Prostate gland (tissue), 2 donors: ENCODE results near the gene BCLAF3. TPM values are rescaled to one million over a fixed set of nuclear protein-coding genes. Genes with fewer than 3 reads are reported as not detected.
A peak's percentile ranks its signal among the peaks of the same experiment; 100 is the strongest.

Source experiments
- DNase-seq: peaks from one replicate; pipeline ENCODE4 v3.0.0-alpha.2; 2019; ENCODE audit warnings: low spot score
- H3K27ac ChIP-seq, 2 donors: fragments of 200-600 bp; sonication (generic); 2 replicates each; pipeline ENCODE4 v1.5.1; 2017 to 2019
- H3K27me3 ChIP-seq: fragments of 200-600 bp; sonication (generic); replicated peaks from 2 replicates; pipeline ENCODE4 v1.5.1; 2019; ENCODE audit not compliant: insufficient read depth
- H3K36me3 ChIP-seq, 2 donors: fragments of 200-600 bp; sonication (generic); 1 replicate in 1 of 2; 2 replicates in 1 of 2; pipeline versions ENCODE4 v1.5.1 to v1.8.1; 2017 to 2019
- H3K4me1 ChIP-seq: fragments of 200-600 bp; sonication (generic); replicated peaks from 2 replicates; pipeline ENCODE4 v1.5.1; 2019
- H3K4me3 ChIP-seq, 2 donors: fragments of 200-600 bp; sonication (generic); 2 replicates each; pipeline ENCODE4 v1.5.1; 2017 to 2019
- H3K9me3 ChIP-seq: fragments of 200-600 bp; sonication (generic); 2 replicates; pipeline ENCODE4 v1.5.1; 2017
- POLR2A ChIP-seq: fragments of 450-650 bp; IDR thresholded peaks from one replicate; pipeline ENCODE4 v1.6.1; 2016; ENCODE audit warnings: antibody characterized with exemption, mild to moderate bottlenecking
- POLR2AphosphoS5 ChIP-seq: sonication (generic); formaldehyde crosslinking; IDR thresholded peaks from one replicate; pipeline ENCODE4 v1.6.1; 2017; ENCODE audit warnings: antibody characterized with exemption
- WGBS: methylation state at CpG from one replicate; pipeline ENCODE4 v1.1.5; 2018; 5-methylcytosine and 5-hydroxymethylcytosine counted together
- intact Hi-C: fragments of 100-400 bp; cut with DNase I; formaldehyde crosslinking; loops from one replicate; pipeline ENCODE4 v1.14.2; 2022
- total RNA-seq, 2 donors: library from RNA; depleted of rRNA; stranded (reverse); fragments of >200 nt; gene quantifications; one replicate each; pipeline ENCODE4 v1.1.0, GENCODE V29; 2016
- TF ChIP-seq, protein P1 (sequence below), 4 experiments: fragments of 200-600 bp in 2 of 4; fragments of 450-650 bp in 2 of 4; sonication (generic) in 2 of 4; IDR thresholded peaks; 1 replicate in 3 of 4; 2 replicates in 1 of 4; pipeline ENCODE4 v1.5.1; 2016 to 2019; ENCODE audit warnings: antibody characterized with exemption in 4 of 4, mild to moderate bottlenecking in 2 of 4, moderate library complexity in 2 of 4

The BCLAF3 gene
- total RNA-seq, 2 donors from 2014 or later = 7.3 to 10.1 TPM

DNA sequence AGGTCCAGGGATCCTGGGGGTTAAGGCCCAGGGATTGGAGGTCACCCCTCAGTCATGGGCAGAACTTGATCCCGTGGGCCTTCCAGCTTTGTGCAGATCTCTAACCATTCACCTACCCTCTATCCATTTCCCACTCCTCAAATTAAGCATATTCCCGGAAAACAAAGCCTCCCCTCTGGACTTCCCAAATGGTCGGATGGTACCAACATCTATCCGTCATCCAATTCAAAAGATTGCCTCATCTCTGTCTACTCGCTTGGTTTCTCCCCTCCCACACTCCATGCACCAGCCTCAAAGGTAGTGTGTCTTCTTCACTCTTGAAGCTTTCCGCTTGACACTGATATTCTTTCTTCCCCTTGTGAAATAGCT lies 473 bp upstream of the BCLAF3 start:
- H3K9me3 ChIP-seq = no peaks in the 10 kb centered on the region
- no peaks in the 10 kb centered on the region for H3K36me3 ChIP-seq
- 44% methylated on average over 6 of the region's 6 CpGs for WGBS
- H3K4me3 ChIP-seq = peak overlapping the region; percentile 55 to 58
- peak overlapping the region; percentile 78 to 79 for H3K27ac ChIP-seq
- no peaks in the 10 kb centered on the region for H3K4me1 ChIP-seq
- no peak for TF ChIP-seq POLR2A
- TF ChIP-seq POLR2AphosphoS5 = no peak
- TF ChIP-seq, protein P1, sequence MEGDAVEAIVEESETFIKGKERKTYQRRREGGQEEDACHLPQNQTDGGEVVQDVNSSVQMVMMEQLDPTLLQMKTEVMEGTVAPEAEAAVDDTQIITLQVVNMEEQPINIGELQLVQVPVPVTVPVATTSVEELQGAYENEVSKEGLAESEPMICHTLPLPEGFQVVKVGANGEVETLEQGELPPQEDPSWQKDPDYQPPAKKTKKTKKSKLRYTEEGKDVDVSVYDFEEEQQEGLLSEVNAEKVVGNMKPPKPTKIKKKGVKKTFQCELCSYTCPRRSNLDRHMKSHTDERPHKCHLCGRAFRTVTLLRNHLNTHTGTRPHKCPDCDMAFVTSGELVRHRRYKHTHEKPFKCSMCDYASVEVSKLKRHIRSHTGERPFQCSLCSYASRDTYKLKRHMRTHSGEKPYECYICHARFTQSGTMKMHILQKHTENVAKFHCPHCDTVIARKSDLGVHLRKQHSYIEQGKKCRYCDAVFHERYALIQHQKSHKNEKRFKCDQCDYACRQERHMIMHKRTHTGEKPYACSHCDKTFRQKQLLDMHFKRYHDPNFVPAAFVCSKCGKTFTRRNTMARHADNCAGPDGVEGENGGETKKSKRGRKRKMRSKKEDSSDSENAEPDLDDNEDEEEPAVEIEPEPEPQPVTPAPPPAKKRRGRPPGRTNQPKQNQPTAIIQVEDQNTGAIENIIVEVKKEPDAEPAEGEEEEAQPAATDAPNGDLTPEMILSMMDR (IDR thresholded peaks at IDR 0.05) = no peak
- no peaks in the 10 kb centered on the region for H3K27me3 ChIP-seq
- no peak for DNase-seq
- intact Hi-C loops = loop anchor here (10.0 kb wide), 1 partner anchor 87 kb away; no protein-coding TSS in a partner anchor

DNA sequence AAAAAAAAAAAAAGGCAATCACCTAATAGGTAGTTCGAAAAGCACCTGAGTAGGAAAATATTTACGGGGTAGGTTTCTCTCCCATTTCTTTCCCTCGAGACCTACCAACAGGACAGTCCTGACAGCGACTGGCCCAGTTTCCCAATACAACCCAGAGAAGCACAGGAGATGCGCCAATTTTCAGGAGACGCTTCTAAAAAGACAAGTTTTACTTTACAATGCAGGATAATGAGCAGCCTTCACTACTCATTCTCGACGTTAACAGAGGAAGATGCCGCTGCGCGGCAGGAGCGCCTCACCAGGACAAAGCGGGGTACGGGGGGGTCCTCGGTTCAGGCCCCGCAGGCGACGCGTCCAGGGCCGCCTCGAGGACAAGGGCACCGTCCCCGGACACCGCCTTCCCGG lies 708 bp downstream of the BCLAF3 start:
- H3K4me3 ChIP-seq = peak overlapping the region; percentile 55 to 58
- H3K9me3 ChIP-seq = no peaks in the 10 kb centered on the region
- H3K27me3 ChIP-seq = no peaks in the 10 kb centered on the region
- peak overlapping the region; percentile 78 to 79 for H3K27ac ChIP-seq
- WGBS = 2% methylated on average over 25 of the region's 25 CpGs
- no peaks in the 10 kb centered on the region for H3K36me3 ChIP-seq
- TF ChIP-seq, protein P1 (IDR thresholded peaks at IDR 0.05) = no peak
- TF ChIP-seq POLR2A = no peak
- TF ChIP-seq POLR2AphosphoS5 = no peak
- intact Hi-C loops = loop anchor here (10.0 kb wide), 1 partner anchor 85 kb away; no protein-coding TSS in a partner anchor
- DNase-seq = no peak
- no peaks in the 10 kb centered on the region for H3K4me1 ChIP-seq

DNA sequence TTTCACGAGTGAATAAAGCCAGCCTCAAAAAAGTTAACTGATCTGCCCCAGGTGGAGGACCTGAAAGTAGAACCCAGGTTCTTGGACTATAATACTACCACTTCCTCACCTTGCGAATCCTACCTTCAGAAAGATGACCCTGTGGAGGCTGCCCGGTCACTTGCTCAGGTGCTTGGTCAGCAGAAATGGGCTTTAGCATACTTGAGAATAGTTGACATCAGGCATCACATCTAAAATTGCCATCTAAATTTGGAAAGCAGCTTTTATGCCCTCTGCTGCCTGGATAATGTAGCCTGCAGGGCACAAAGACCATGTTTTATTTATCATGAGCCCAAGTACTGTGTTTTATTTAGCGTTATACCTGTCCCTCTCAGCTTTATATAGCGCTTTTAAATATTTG lies 3.0 kb downstream of the BCLAF3 start:
- H3K9me3 ChIP-seq = no peaks in the 10 kb centered on the region
- intact Hi-C loops = no loop called here
- WGBS = 70% methylated on average over 5 of the region's 5 CpGs

DNA sequence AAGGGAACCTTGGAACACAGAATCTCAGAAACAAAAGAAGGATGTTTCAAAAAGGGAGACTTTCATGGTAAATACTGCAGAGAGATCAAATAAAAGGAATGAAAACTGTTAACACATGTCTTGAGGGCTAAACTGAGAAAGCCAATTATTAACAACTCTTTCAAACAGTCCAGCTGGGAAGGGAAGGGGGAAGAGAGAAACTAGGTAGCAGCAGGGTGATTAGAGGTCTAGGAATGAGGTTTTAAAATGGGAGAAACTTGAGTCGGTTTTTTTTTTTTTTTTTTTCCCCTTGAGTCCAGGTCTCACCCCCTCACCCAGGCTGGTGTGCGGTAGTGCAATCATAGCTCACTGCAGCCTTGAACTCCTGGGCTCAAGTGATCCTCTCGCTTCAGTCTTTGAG lies 4.3 kb downstream of the BCLAF3 start:
- no peak overlapping the region for H3K4me3 ChIP-seq
- H3K27ac ChIP-seq = no peak overlapping the region
- TF ChIP-seq, protein P1 (IDR thresholded peaks at IDR 0.05) = no peak
- TF ChIP-seq POLR2A (no peak), POLR2AphosphoS5 (no peak)
- 77% methylated on average over 3 of the region's 3 CpGs for WGBS
- no peaks in the 10 kb centered on the region for H3K36me3 ChIP-seq
- no peaks in the 10 kb centered on the region for H3K9me3 ChIP-seq
- H3K27me3 ChIP-seq = no peaks in the 10 kb centered on the region
- intact Hi-C loops = no loop called here
- no peak for DNase-seq
- H3K4me1 ChIP-seq = no peaks in the 10 kb centered on the region

More for the DNA sequence above, 3.0 kb downstream of the BCLAF3 start:
- Histone ChIP-seq H3K27ac (no peak overlapping the region), H3K27me3 (no peaks in the 10 kb centered on the region), H3K4me1 (no peaks in the 10 kb centered on the region), H3K36me3 (no peaks in the 10 kb centered on the region), H3K4me3 (no peak overlapping the region)
- TF ChIP-seq, protein P1 (IDR thresholded peaks at IDR 0.05) = no peak
- TF ChIP-seq POLR2A (no peak), POLR2AphosphoS5 (no peak)
- no peak for DNase-seq

DNA sequence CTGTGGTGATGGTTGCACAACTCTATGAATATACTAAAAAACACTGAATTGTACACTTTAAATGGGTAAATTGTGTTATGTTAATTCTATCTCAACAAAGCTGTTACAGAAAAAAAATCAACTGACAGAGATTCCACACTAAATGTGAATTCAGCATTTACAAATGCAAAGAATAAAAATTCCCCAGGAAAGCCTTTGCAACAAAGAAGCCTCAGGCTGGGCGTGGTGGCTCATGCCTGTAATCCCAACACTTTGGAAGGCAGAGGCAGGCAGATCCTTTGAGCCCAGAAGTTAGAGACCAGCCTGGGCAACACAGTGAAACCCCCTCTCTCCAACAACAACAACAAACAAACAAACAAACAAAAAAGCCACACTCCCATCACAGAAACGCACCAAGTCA lies 8.9 kb downstream of the BCLAF3 start:
- 77% methylated on average over 2 of the region's 2 CpGs for WGBS
- no peak for DNase-seq
- Histone ChIP-seq H3K36me3 (no peaks in the 10 kb centered on the region), H3K27me3 (no peaks in the 10 kb centered on the region), H3K4me3 (no peak overlapping the region), H3K27ac (no peak overlapping the region), H3K9me3 (no peaks in the 10 kb centered on the region), H3K4me1 (no peaks in the 10 kb centered on the region)
- intact Hi-C loops = no loop called here
- TF ChIP-seq, protein P1 (IDR thresholded peaks at IDR 0.05) = no peak
- TF ChIP-seq POLR2A (no peak), POLR2AphosphoS5 (no peak)
